Activated CD8-positive, alpha-beta memory T cell treated with anti-CD3 and anti-CD28 coated beads, Interleukin-2, amount 50 U/mL, for 4 hours (primary cell): ENCODE measurements around the gene STAT5A.
A peak's percentile ranks its signal among the peaks of the same experiment; 100 is the strongest.

ENCODE experiments used
- DNase-seq: peaks from one replicate; pipeline ENCODE4 v3.0.0-alpha.2; 2020

The STAT5A gene

GRCh38 chr17:42270170-42270535 is 18.1 kb upstream of the STAT5A start:
- no peak for DNase-seq

DNA sequence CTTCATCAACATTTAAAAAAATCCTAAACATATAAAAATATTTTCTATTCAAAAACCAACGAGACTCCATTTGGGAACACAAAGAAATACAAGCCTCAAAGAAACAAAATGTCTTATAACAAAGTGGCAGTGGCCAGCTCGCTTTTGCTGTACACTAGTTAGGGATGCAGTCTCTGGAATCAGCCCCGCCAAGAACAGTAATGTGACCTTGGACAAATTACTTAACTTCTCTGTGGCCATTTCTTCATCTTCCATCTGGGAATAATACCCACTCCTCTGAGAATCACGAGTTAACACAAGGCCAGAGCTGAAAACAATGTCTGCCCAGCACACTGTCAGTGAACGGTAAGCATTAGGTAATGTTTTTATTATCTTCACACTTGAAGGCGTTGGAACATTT is 17.7 kb upstream of the STAT5A start:
- DNase-seq, result no peak

DNA sequence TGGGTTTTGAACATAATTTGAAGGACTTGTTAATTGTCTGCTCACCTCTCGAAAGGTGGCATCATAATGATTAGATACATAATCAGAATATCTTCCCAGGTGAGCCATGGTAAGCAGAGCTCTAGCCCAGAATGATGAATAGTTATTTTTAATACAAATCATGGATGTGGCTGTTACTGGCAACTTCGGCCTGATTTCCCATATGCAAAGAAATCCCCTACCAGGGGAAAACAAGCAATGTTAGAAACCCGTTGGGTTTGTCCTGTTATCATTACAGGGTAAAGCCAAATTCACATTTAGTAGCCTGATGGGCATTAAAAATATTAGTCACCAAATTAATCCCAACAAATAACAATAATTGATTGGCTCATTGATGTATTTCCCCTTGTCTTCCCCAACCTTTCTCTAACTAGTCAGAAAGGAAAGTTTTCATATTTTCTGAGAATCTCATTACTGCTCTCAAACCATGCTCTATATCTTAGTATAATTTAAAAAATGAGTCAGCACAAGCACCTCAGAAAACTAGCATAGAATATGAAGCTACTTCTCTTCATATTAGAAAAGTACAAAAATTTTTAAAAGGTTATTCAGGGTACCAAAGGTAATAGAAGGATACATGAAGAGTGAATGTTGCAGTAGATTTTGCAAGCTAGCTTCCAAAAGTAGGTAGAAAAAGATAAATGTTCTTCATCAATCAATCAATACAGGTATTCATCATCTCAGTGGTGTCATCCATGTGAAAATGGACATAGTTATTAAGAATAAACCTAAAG is 17.1 kb upstream of the STAT5A start:
- no peak for DNase-seq

- no peak for DNase-seq
Measured at GRCh38 chr17:42271779-42272035, 16.6 kb upstream of the STAT5A start.

DNA sequence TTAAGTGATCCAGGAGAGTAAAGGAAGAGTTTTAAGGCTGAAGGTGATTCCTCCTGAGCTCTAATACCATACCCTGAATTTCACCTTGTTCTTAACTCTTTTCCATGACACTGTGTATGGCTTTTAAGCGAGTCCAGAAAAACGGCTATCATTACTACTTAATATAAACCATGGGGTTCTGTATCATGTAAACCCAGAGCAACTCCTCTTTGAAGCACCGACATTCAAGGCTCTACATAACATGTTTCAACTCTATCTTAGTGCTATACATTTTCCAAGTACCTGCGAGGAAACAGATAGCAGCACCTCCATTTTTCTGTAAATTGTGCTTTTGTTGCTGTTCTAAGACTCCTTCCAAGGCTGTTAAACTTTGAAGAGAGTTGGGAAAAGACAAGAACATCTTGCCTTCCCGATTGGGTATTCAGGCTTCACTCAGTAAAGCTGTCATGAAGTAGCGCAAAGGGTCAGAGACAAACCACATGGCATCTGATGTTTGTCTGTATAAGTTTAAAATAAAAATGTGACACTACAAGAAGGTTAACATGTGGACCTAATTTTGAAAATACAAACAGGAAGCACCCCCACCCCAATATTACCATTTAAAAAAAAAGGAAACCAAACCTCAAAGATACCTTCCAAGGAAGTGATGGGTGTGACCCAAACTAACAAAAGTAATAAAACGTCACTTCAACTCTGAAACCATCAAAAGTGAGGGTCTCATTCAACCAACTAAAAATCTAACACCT is 16.0 kb upstream of the STAT5A start:
- no peak for DNase-seq

GRCh38 chr17:42273474-42274252 is 14.6 kb upstream of the STAT5A start:
- no peak for DNase-seq

- DNase-seq, result no peak
Measured at GRCh38 chr17:42274253-42274542, 14.1 kb upstream of the STAT5A start.

DNA sequence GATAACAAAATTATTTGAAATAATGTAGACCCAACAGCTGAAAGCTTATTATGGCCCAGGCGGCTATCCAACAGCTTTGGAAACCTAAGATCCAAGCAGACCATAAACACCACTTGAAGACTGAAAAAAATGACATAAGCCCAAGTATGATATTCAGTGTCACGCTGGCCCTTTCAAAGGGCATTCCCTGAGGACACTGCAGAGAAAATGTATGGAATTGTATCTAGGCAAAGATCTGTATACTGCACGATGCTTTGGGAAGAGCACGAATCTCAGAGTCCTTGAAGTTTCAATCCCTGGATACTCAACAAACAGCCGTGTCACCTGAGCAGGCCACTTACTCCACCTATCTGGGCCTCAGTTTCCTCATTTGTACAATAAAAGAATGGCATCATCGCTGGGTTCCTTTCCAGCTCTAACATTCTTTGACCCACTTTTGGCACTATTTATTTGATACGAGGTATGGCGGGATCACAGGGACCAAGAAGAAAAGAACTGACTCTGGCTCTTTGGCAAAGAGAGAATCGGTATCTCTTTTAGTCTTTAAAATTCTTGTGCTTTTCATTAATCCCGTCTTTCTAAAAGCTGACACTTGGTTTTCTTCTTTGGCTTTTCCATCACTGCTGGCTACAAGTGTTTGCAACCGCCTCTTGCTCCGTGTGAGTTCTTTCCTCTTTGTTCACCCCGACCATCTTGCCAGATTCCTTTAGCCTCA is 13.3 kb upstream of the STAT5A start:
- no peak for DNase-seq

- DNase-seq, result peak; percentile 65
Measured at GRCh38 chr17:42275527-42276358, 12.6 kb upstream of the STAT5A start.

DNA sequence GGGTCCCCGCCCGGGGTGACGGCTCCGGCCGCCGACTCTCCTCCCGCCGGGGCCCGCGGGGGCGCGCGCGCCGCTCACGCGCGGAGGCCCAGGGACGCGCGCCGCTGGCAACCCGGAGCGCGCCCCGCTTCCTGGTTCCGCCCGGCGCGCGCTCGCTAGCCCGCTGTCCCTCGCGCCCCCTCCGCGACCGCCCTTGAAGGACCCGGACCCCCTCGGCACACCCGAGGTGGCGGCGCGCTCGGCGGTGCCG is 12.0 kb upstream of the STAT5A start, which contains the start of gene STAT5B:
Gene STAT5B, minus strand, starts transcription at position 33 of the 250 bp plus-strand sequence. CDS start 44,264 bp downstream, outside the sequence.
- DNase-seq, result peak; percentile 69

DNA sequence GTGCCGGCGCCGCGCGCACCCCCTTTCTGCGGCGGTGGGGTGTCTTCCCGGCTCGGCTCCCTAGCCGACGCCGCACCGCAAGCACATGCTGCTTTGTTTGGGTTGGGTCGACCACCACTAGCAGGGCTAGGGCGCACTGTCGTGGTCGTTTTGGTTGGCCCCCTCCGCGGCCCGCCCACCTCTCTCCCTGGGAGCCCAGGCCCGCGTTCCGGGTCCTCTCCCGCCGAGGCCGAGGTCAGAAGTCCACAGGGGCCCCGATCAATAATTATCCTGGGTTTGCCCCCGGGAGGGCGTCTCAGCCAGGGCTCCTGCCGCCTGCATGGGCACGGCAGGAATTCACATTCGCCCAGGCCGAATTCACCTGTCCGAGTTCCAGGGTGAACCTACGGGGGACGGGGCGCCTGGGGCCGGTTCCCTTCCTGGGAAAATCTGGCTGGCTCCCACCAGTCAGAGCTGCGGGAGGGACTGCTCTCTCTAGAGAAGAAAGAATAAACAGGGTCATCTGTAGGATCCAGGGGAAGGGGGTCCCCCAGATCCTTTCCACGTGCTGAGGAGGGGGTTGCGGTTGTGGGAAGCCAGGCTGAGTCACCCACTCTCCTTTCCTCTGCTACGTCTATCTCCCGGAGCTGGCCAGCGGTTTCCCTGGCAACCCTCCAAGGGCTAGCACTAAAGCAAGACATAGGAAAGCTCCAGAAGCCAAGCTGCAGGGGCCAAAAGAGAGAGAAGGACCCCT is 11.5 kb upstream of the STAT5A start:
- DNase-seq, result no peak

DNA sequence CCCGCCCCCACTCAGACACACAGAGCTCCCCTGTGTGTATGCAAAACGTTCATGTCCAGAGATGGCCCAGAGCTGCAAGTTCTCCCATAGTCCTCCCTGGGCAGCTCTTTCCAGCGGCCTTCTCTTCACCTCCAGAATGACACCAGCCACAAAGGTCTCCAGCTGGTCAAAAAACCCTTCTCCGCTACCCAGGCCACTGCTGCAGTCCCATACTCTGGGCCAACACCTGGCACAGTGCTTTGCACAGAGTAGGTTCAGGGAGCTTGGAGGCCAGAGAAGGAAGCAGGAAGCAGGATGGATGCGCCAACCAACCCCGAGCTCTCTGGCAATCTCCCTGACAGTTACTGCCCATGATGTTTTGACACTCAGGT is 11.0 kb upstream of the STAT5A start:
- no peak for DNase-seq

GRCh38 chr17:42279776-42280630 is 8.3 kb upstream of the STAT5A start:
- no peak for DNase-seq

DNA sequence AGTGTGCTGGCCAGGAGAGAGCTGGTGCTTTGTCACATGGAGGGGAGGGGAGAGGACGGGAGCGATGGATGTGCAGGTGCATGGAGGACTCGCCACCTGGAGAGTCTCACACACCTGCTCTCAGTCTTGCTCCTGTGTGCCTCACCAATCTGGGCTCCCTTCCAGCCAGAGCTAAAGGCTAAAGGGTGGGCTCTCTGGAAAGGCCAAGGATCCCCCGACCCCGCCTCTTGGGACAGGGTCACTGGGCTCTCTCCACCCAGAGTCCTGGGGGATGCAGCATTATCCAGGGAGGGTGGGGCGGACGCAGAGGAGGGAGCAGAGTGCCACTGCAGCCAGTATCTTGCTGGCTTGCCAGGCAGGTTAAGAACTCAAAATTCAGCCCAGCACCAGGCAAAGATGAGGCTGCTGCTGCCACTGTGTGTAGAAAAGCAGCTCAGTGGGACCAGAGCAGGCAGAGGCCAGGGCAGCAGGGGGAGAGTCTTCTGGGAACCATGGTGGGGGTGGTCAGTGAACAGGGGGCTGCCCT is 6.7 kb upstream of the STAT5A start:
- DNase-seq, result no peak

DNA sequence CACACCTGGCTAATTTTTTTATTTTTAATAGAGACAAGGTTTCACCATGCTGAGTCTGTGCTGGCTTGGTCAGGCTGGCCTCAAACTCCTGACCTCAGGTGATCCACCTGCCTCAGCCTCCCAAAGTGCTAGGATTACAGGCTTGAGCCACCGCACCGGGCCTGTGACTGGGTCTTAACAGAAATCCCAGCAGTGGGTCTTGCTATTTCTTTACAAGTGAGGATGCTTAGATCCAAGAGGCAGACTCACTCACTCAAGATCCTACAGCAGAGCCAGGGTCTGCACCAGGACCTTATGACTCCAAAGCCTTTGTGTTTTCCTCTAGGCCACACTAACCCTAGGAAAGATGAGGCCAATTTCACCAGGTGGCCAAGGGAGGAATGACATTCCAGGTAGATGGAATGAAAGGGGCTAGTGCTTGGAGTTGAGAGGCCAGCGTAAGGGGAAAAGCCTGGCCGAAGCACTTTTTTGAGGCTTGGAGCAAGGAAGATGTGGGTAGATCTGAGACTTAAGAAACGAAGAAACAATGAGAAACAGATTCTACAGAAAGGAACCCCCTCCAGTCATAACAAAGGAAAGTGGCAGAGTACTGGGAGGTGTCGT is 5.7 kb upstream of the STAT5A start:
- DNase-seq, result no peak

DNA sequence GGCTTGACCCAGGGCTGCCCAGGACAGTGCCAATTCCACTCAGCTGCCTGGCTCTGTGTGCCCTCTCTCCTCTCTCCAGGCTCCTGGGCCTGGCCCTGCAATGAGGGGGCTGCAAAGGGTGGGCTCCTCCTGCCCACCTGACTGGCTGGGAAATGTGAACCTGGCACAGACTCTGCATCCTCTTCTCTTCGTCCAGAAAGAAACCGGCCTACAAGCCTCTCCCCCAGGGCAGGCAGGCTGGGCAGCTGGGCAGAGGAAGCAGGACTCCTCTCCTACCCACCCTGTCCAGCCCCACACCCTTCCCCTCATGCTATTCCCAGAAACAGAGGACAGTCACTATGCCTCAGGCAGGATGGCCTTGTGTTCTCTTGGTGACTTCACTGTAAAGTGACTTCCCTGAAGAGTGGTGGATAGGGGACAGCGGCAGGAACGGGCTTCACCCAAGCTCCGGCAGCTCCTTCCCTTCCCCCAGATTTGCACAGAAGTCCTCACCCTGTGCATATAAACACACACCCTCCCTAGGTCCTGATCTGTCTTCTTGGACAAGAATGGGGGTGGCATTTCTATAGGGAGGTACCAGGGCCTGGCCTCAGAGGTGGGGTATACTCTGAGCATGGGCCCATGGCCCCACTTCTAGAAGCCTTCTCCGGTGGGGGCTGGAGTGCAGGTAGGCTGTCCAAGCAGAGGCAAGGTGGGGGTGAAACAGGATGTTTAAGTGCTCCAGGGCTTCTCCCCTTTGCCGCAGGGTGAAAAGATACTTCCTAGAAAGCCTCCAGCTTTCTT is 4.9 kb upstream of the STAT5A start:
- no peak for DNase-seq

- no peak for DNase-seq
Measured at GRCh38 chr17:42284024-42284369, 4.3 kb upstream of the STAT5A start.

GRCh38 chr17:42284566-42284965 is 3.7 kb upstream of the STAT5A start:
- DNase-seq, result no peak

- peak; percentile 9 for DNase-seq
Measured at GRCh38 chr17:42285346-42286050, 2.8 kb upstream of the STAT5A start.
